HEK293 (cell line): ENCODE data around the gene HMCN2.

Experiments used
- CTCF ChIA-PET: fragments of 350-600 bp; formaldehyde crosslinking; extraction: SDS; loops from one replicate; lab custom pipeline; 2021; ENCODE audit warnings: antibody characterized with exemption; lab: Yijun Ruan, JAX
- POLR2A ChIA-PET: fragments of 300-600 bp; formaldehyde crosslinking; extraction: SDS; loops from one replicate; lab custom pipeline; 2020; ENCODE audit warnings: antibody characterized with exemption, inconsistent platforms; lab: Yijun Ruan, JAX
- H3K27ac ChIP-seq: fragments of 200-500 bp; sonication (Bioruptor generic); 2 replicates; pipeline ENCODE4 v1.5.1; 2014; ENCODE audit warnings: low read depth, low read length, control low read depth, inconsistent platforms; ENCODE audit errors: extremely low read depth
- H3K36me3 ChIP-seq, 2 experiments: fragments of 200-500 bp in 1 of 2; sonication (Bioruptor generic) in 1 of 2; 1 replicate in 1 of 2; 2 replicates in 1 of 2; pipeline ENCODE4 v1.5.1; 2014 to 2017; ENCODE audit warnings: inconsistent platforms in 2 of 2, low read length in 2 of 2; ENCODE audit not compliant: control insufficient read depth in 2 of 2, insufficient read depth in 1 of 2
- H3K4me1 ChIP-seq: fragments of 200-500 bp; sonication (Bioruptor generic); 2 replicates; pipeline ENCODE4 v1.5.1; 2014; ENCODE audit warnings: mild to moderate bottlenecking, low read length, inconsistent platforms; ENCODE audit not compliant: control insufficient read depth, insufficient read depth
- H3K4me3 ChIP-seq: 2 replicates; pipeline ENCODE4 v1.5.1; 2011; ENCODE audit warnings: low read depth, mild to moderate bottlenecking, control low read depth, low read length, moderate library complexity
- H3K9me3 ChIP-seq: fragments of 200-500 bp; sonication (Bioruptor generic); 2 replicates; pipeline ENCODE4 v1.5.1; 2014; ENCODE audit warnings: low read depth, low read length, inconsistent platforms; ENCODE audit not compliant: control insufficient read depth, insufficient read depth
- BCL11B ChIP-seq: fragments of 450-650 bp; formaldehyde crosslinking; IDR thresholded peaks from 2 replicates; pipeline ENCODE4 v1.5.1; 2016; ENCODE audit warnings: low read depth, missing biosample characterization, missing genetic modification characterization
- EGR2 ChIP-seq: fragments of 450-650 bp; formaldehyde crosslinking; IDR thresholded peaks from 2 replicates; pipeline ENCODE4 v1.5.1; 2016; ENCODE audit warnings: low read depth, missing biosample characterization, missing genetic modification characterization
- INSM2 ChIP-seq: fragments of 450-650 bp; formaldehyde crosslinking; IDR thresholded peaks from 2 replicates; pipeline ENCODE4 v1.5.1; 2016; ENCODE audit warnings: missing biosample characterization, missing genetic modification characterization
- KLF9 ChIP-seq: fragments of 450-650 bp; formaldehyde crosslinking; IDR thresholded peaks from 2 replicates; pipeline ENCODE4 v1.5.1; 2016; ENCODE audit warnings: missing biosample characterization, missing genetic modification characterization, low read depth
- RBAK ChIP-seq: fragments of 450-650 bp; formaldehyde crosslinking; IDR thresholded peaks from 2 replicates; pipeline ENCODE4 v1.5.1; 2016; ENCODE audit warnings: missing biosample characterization, missing genetic modification characterization
- SP2 ChIP-seq: fragments of 450-650 bp; formaldehyde crosslinking; IDR thresholded peaks from 2 replicates; pipeline ENCODE4 v1.5.1; 2016; ENCODE audit warnings: missing biosample characterization, missing genetic modification characterization
- ZBTB17 ChIP-seq: fragments of 450-650 bp; formaldehyde crosslinking; IDR thresholded peaks from 2 replicates; pipeline ENCODE4 v1.5.1; 2016; ENCODE audit warnings: missing biosample characterization, missing genetic modification characterization
- ZBTB7A ChIP-seq: fragments of 450-650 bp; formaldehyde crosslinking; IDR thresholded peaks from 2 replicates; pipeline ENCODE4 v1.5.1; 2016; ENCODE audit warnings: low read depth, missing biosample characterization, missing genetic modification characterization
- ZFHX2 ChIP-seq: fragments of 450-650 bp; formaldehyde crosslinking; conservative IDR thresholded peaks from 2 replicates; pipeline ENCODE4 v1.5.1; 2016; ENCODE audit warnings: missing biosample characterization, missing genetic modification characterization
- ZFP41 ChIP-seq: fragments of 450-650 bp; formaldehyde crosslinking; IDR thresholded peaks from 2 replicates; pipeline ENCODE4 v1.5.1; 2016; ENCODE audit warnings: missing biosample characterization, missing genetic modification characterization, borderline replicate concordance
- ZNF324 ChIP-seq: fragments of 450-650 bp; formaldehyde crosslinking; IDR thresholded peaks from 2 replicates; pipeline ENCODE4 v1.5.1; 2016; ENCODE audit warnings: missing biosample characterization, missing genetic modification characterization
- ZNF341 ChIP-seq: fragments of 450-650 bp; formaldehyde crosslinking; IDR thresholded peaks from 2 replicates; pipeline ENCODE4; 2016; ENCODE audit warnings: low read depth, missing biosample characterization, missing genetic modification characterization
- ZNF354C ChIP-seq: fragments of 450-650 bp; formaldehyde crosslinking; IDR thresholded peaks from 2 replicates; pipeline ENCODE4 v1.5.1; 2016; ENCODE audit warnings: missing biosample characterization, missing genetic modification characterization, low read depth, borderline replicate concordance
- ZNF366 ChIP-seq: fragments of 450-650 bp; formaldehyde crosslinking; conservative IDR thresholded peaks from 2 replicates; pipeline ENCODE4 v1.5.1; 2016; ENCODE audit warnings: missing biosample characterization, missing genetic modification characterization
- ZNF416 ChIP-seq: fragments of 450-650 bp; formaldehyde crosslinking; IDR thresholded peaks from 2 replicates; pipeline ENCODE4 v1.5.1; 2016; ENCODE audit warnings: missing biosample characterization, missing genetic modification characterization
- ZNF510 ChIP-seq: fragments of 450-650 bp; formaldehyde crosslinking; IDR thresholded peaks from 2 replicates; pipeline ENCODE4 v1.5.1; 2018; ENCODE audit warnings: mild to moderate bottlenecking, missing genetic modification characterization, missing biosample characterization; ENCODE audit not compliant: insufficient replicate concordance
- ZNF558 ChIP-seq: fragments of 450-650 bp; formaldehyde crosslinking; IDR thresholded peaks from 2 replicates; pipeline ENCODE4 v1.5.1; 2016; ENCODE audit warnings: missing biosample characterization, missing genetic modification characterization
- ZNF621 ChIP-seq: fragments of 450-650 bp; formaldehyde crosslinking; IDR thresholded peaks from 2 replicates; pipeline ENCODE4 v1.5.1; 2017; ENCODE audit warnings: missing biosample characterization, missing genetic modification characterization
- ZNF785 ChIP-seq: fragments of 450-650 bp; formaldehyde crosslinking; IDR thresholded peaks from 2 replicates; pipeline ENCODE4 v1.5.1; 2016; ENCODE audit warnings: missing biosample characterization, missing genetic modification characterization
- ZNF843 ChIP-seq: fragments of 450-650 bp; formaldehyde crosslinking; IDR thresholded peaks from 2 replicates; pipeline ENCODE4 v1.5.1; 2016; ENCODE audit warnings: missing biosample characterization, missing genetic modification characterization
- TF ChIP-seq, protein P1 (sequence below): fragments of 450-650 bp; formaldehyde crosslinking; IDR thresholded peaks from 2 replicates; pipeline ENCODE4 v1.5.0; 2017; ENCODE audit warnings: missing biosample characterization, missing genetic modification characterization, borderline replicate concordance

Gene HMCN2

GRCh38 chr9:130354806-130355205 is 89.2 kb downstream of the HMCN2 start:
- no peak for TF ChIP-seq ZNF341 (tag by site-specific recombination)
- TF ChIP-seq RBAK (tag by site-specific recombination): no peak
- no peak for TF ChIP-seq ZFP41
- TF ChIP-seq ZNF324 (tag by site-specific recombination): no peak
- TF ChIP-seq ZNF843 (tag by site-specific recombination): no peak
- no peak for TF ChIP-seq ZNF354C (tag by site-specific recombination)
- no peak for TF ChIP-seq ZNF621 (tag by site-specific recombination)
- no peak for TF ChIP-seq ZNF510
- no peak for TF ChIP-seq ZNF785 (tag by site-specific recombination)
- no peak for TF ChIP-seq ZBTB7A (tag by site-specific recombination)
- ChIA-PET CTCF (no interaction called here), POLR2A (no interaction called here)
- no peaks in the 10 kb centered on the region for H3K4me1 ChIP-seq
- no peaks in the 10 kb centered on the region for H3K36me3 ChIP-seq
- no peaks in the 10 kb centered on the region for H3K9me3 ChIP-seq
- no peak overlapping the region for H3K27ac ChIP-seq
- H3K4me3 ChIP-seq: no peak overlapping the region

GRCh38 chr9:130356033-130356432 is 90.5 kb downstream of the HMCN2 start:
- Histone ChIP-seq H3K4me3 (no peak overlapping the region), H3K36me3 (no peaks in the 10 kb centered on the region), H3K27ac (no peak overlapping the region), H3K4me1 (no peaks in the 10 kb centered on the region), H3K9me3 (no peaks in the 10 kb centered on the region)
- TF ChIP-seq BCL11B (tag by site-specific recombination) (no peak), KLF9 (peak; percentile 35; the same call in 1 of the 2 replicates), ZNF558 (tag by site-specific recombination) (no peak), ZFHX2 (tag by site-specific recombination) (0 out of 2 replicates have a peak, but pooled peaks have one; percentile 11)
- ChIA-PET POLR2A (no interaction called here), CTCF (interaction anchor here (0.6 kb wide), 1 partner anchor 92 kb away, joined by 3 read pairs; no protein-coding TSS in a partner anchor)

GRCh38 chr9:130356877-130357584 is 91.5 kb downstream of the HMCN2 start:
- no peaks in the 10 kb centered on the region for H3K36me3 ChIP-seq
- CTCF ChIA-PET: no interaction called here
- H3K4me3 ChIP-seq: no peak overlapping the region
- no peak overlapping the region for H3K27ac ChIP-seq
- H3K9me3 ChIP-seq: no peaks in the 10 kb centered on the region
- TF ChIP-seq, protein P1, sequence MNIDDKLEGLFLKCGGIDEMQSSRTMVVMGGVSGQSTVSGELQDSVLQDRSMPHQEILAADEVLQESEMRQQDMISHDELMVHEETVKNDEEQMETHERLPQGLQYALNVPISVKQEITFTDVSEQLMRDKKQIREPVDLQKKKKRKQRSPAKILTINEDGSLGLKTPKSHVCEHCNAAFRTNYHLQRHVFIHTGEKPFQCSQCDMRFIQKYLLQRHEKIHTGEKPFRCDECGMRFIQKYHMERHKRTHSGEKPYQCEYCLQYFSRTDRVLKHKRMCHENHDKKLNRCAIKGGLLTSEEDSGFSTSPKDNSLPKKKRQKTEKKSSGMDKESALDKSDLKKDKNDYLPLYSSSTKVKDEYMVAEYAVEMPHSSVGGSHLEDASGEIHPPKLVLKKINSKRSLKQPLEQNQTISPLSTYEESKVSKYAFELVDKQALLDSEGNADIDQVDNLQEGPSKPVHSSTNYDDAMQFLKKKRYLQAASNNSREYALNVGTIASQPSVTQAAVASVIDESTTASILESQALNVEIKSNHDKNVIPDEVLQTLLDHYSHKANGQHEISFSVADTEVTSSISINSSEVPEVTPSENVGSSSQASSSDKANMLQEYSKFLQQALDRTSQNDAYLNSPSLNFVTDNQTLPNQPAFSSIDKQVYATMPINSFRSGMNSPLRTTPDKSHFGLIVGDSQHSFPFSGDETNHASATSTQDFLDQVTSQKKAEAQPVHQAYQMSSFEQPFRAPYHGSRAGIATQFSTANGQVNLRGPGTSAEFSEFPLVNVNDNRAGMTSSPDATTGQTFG: no peak
- TF ChIP-seq ZNF416 (tag by site-specific recombination): no peak
- peak; percentile 74 for TF ChIP-seq ZFHX2 (tag by site-specific recombination)
- TF ChIP-seq ZBTB17: peak; percentile 81
- peak; percentile 95 for TF ChIP-seq ZNF366 (tag by site-specific recombination)
- no peak for TF ChIP-seq SP2 (tag by site-specific recombination)
- TF ChIP-seq EGR2 (tag by site-specific recombination): peak; percentile 98
- no peak for TF ChIP-seq ZNF843 (tag by site-specific recombination)
- no peak for TF ChIP-seq INSM2
- POLR2A ChIA-PET: interaction anchor here (0.5 kb wide), 1 partner anchor 193 kb away, joined by 3 read pairs; no protein-coding TSS in a partner anchor
- H3K4me1 ChIP-seq: no peaks in the 10 kb centered on the region
